Stomach (tissue), 4 donors: Measurements from ENCODE around the gene RRH.

Experiments used
- EP300 ChIP-seq: sonication (generic); formaldehyde crosslinking; IDR thresholded peaks from one replicate; pipeline ENCODE4 v1.6.1; 2017; ENCODE audit warnings: antibody characterized with exemption
- POLR2A ChIP-seq, 4 donors: fragments of 450-650 bp; IDR thresholded peaks; one replicate each; pipeline ENCODE4 v1.6.1; 2016; ENCODE audit warnings: antibody characterized with exemption in 4 of 4, control low read depth in 2 of 4, mild to moderate bottlenecking in 1 of 4, moderate library complexity in 1 of 4
- POLR2AphosphoS5 ChIP-seq, 3 donors: sonication (generic); formaldehyde crosslinking; IDR thresholded peaks; one replicate each; pipeline ENCODE4 v1.6.1; 2016; ENCODE audit warnings: antibody characterized with exemption in 3 of 3
- TF ChIP-seq, protein P1 (sequence below), 7 experiments: fragments of 450-650 bp in 4 of 7; fragments of 200-600 bp in 3 of 7; sonication (generic) in 3 of 7; IDR thresholded peaks; one replicate each; pipeline ENCODE4 v1.5.1; 2016 to 2019; ENCODE audit warnings: antibody characterized with exemption in 7 of 7, control low read depth in 2 of 7, mild to moderate bottlenecking in 1 of 7

- TF ChIP-seq, protein P1, sequence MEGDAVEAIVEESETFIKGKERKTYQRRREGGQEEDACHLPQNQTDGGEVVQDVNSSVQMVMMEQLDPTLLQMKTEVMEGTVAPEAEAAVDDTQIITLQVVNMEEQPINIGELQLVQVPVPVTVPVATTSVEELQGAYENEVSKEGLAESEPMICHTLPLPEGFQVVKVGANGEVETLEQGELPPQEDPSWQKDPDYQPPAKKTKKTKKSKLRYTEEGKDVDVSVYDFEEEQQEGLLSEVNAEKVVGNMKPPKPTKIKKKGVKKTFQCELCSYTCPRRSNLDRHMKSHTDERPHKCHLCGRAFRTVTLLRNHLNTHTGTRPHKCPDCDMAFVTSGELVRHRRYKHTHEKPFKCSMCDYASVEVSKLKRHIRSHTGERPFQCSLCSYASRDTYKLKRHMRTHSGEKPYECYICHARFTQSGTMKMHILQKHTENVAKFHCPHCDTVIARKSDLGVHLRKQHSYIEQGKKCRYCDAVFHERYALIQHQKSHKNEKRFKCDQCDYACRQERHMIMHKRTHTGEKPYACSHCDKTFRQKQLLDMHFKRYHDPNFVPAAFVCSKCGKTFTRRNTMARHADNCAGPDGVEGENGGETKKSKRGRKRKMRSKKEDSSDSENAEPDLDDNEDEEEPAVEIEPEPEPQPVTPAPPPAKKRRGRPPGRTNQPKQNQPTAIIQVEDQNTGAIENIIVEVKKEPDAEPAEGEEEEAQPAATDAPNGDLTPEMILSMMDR (IDR thresholded peaks at IDR 0.05), result no peak
- TF ChIP-seq POLR2AphosphoS5 (IDR thresholded peaks at IDR 0.05), result no peak
- TF ChIP-seq EP300, result no peak
- TF ChIP-seq POLR2A (IDR thresholded peaks at IDR 0.05), result no peak
Measured at GRCh38 chr4:109820563-109820962, 7.2 kb upstream of the RRH start.
